ENCODE measurements around the gene RABGAP1L. TPM values are rescaled to one million over a fixed set of nuclear protein-coding genes. Genes with fewer than 3 reads are reported as not detected.

Gene RABGAP1L
- total RNA-seq, 4 donors from 2014 or later: 31.2 to 115 (median 62.5) TPM

DNA sequence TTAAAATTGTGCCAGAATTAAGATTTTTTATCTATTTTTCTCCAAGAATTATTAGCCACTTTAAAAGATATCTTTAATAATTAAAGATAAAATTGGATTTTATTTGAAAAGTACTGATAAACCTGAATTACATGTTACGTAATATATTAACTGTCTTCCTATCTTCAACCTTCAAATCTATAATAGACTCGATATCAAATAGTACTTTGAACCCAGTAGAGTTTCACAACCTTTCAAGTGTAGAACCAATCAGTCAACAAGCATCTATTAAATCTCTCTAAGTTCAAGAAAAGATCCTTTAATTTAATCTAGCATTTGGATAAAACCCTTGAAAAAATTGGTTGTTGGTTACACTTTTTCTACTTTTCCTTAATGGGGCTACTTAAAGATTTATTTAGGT lies 559.9 kb downstream of the RABGAP1L start:
- no peaks in the 10 kb centered on the region for H3K36me3 ChIP-seq
- peaks cover 0 to 16% (median 0%) of the 10 kb centered on the region in 3 donors for H3K4me1 ChIP-seq
- no peak overlapping the region for H3K27ac ChIP-seq
- ATAC-seq: no peak
- no peaks in the 10 kb centered on the region for H3K27me3 ChIP-seq
- no peaks in the 10 kb centered on the region for H3K9me3 ChIP-seq
- 90 to 97% methylated on average over 2 of the region's 2 CpGs for WGBS, 2 donors (ENCODE audit: low coverage in 1 of 2)
- TF ChIP-seq POLR2AphosphoS5 (IDR thresholded peaks at IDR 0.05): no peak
- no peak overlapping the region for H3K4me3 ChIP-seq

DNA sequence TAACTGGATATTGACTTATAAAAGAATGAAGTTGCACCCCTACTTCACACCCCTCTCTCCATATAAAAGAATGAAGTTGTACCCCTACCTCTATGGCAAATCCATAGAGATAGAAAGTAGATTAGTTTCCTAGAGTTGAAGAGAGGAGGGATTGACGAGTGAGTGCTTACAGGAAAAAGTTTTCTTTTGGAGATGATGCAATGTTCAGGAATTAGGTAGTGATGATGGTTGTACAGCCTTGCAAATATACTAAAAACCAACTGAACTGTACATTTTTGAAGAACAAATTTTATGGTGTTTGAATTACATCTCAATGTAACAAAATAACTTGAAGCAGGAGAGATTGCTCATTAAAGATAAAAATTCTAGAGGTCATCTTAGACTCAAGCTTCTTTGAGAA lies 561.3 kb downstream of the RABGAP1L start:
- Histone ChIP-seq H3K27ac (no peak overlapping the region), H3K4me3 (no peak overlapping the region), H3K36me3 (no peaks in the 10 kb centered on the region), H3K9me3 (no peaks in the 10 kb centered on the region), H3K4me1 (peaks cover 0 to 3% (median 0%) of the 10 kb centered on the region in 3 donors), H3K27me3 (no peaks in the 10 kb centered on the region)
- TF ChIP-seq EP300 (IDR thresholded peaks at IDR 0.05): no peak
- no peak for TF ChIP-seq POLR2AphosphoS5 (IDR thresholded peaks at IDR 0.05)
- no peak for TF ChIP-seq CTCF (IDR thresholded peaks at IDR 0.05)
- no peak for TF ChIP-seq POLR2A (IDR thresholded peaks at IDR 0.05)
- WGBS, 2 donors (ENCODE audit: low coverage in 1 of 2): 100% methylated on average over 1 of the region's 1 CpG; no CpG with 5 or more reads in 1 of the 2 donors
- ATAC-seq: no peak

DNA sequence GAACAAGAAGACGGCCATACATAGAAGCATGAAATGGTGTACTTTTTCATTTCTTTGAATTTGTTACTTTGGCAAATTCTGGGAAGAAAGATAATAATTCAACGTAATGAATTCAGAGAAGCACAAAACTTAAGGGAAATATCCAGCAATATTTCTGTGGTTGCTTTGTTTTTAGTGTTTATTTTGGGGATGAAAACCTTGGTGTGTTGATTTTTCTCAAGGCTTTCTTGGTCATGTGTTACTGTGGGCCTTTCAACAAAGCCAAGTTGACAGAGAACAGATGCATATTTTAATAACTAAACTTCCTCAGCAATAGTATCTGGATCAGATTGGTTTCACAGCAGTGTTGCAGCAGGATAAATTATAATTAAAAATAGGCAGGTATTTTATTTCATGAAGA lies 561.9 kb downstream of the RABGAP1L start:
- no peak for ATAC-seq
- no peak overlapping the region for H3K27ac ChIP-seq
- whole genome bisulfite sequencing, 2 donors (ENCODE audit: low coverage in 1 of 2): 44 to 66% methylated on average over 2 of the region's 2 CpGs
- H3K4me3 ChIP-seq: no peak overlapping the region
- TF ChIP-seq CTCF (IDR thresholded peaks at IDR 0.05) (no peak), POLR2A (IDR thresholded peaks at IDR 0.05) (no peak), POLR2AphosphoS5 (IDR thresholded peaks at IDR 0.05) (no peak), EP300 (IDR thresholded peaks at IDR 0.05) (no peak)
- no peaks in the 10 kb centered on the region for H3K4me1 ChIP-seq
- no peaks in the 10 kb centered on the region for H3K27me3 ChIP-seq
- H3K9me3 ChIP-seq: no peaks in the 10 kb centered on the region
- no peaks in the 10 kb centered on the region for H3K36me3 ChIP-seq

GRCh38 chr1:174723816-174724215 lies 564.5 kb downstream of the RABGAP1L start:
- Histone ChIP-seq H3K4me1 (no peaks in the 10 kb centered on the region), H3K9me3 (no peaks in the 10 kb centered on the region), H3K36me3 (no peaks in the 10 kb centered on the region), H3K4me3 (no peak overlapping the region), H3K27me3 (no peaks in the 10 kb centered on the region), H3K27ac (no peak overlapping the region)
- ATAC-seq: no peak
- TF ChIP-seq POLR2A (IDR thresholded peaks at IDR 0.05) (no peak), POLR2AphosphoS5 (IDR thresholded peaks at IDR 0.05) (no peak)

GRCh38 chr1:174724219-174724618 lies 564.9 kb downstream of the RABGAP1L start:
- TF ChIP-seq CTCF (IDR thresholded peaks at IDR 0.05): no peak
- no peak for TF ChIP-seq EP300 (IDR thresholded peaks at IDR 0.05)
- TF ChIP-seq POLR2AphosphoS5 (IDR thresholded peaks at IDR 0.05): no peak
- no peak for TF ChIP-seq POLR2A (IDR thresholded peaks at IDR 0.05)
- ATAC-seq: no peak
- Histone ChIP-seq H3K27ac (no peak overlapping the region), H3K9me3 (no peaks in the 10 kb centered on the region), H3K4me3 (no peak overlapping the region), H3K4me1 (no peaks in the 10 kb centered on the region), H3K36me3 (no peaks in the 10 kb centered on the region), H3K27me3 (no peaks in the 10 kb centered on the region)

- WGBS, 2 donors (ENCODE audit: low coverage in 1 of 2): 45 to 100% methylated on average over 1 to 2 of the region's 2 CpGs
Measured at GRCh38 chr1:174726167-174726879, 567.0 kb downstream of the RABGAP1L start.

More at GRCh38 chr1:174726167-174726879, 567.0 kb downstream of the RABGAP1L start:
- Histone ChIP-seq H3K27ac (no peak overlapping the region), H3K36me3 (no peaks in the 10 kb centered on the region), H3K4me3 (no peak overlapping the region), H3K4me1 (no peaks in the 10 kb centered on the region), H3K9me3 (no peaks in the 10 kb centered on the region), H3K27me3 (no peaks in the 10 kb centered on the region)
- ATAC-seq: no peak
- TF ChIP-seq CTCF (IDR thresholded peaks at IDR 0.05) (peak in 3 of 4 experiments; percentile 25 to 40 (median 27)), POLR2AphosphoS5 (IDR thresholded peaks at IDR 0.05) (no peak), POLR2A (IDR thresholded peaks at IDR 0.05) (no peak), EP300 (IDR thresholded peaks at IDR 0.05) (no peak)

Data from gastroesophageal sphincter (tissue), 4 donors.